Thoracic aorta (tissue), 2 donors: ENCODE measurements around the gene LRP8. TPM values are rescaled to one million over a fixed set of nuclear protein-coding genes. Genes with fewer than 3 reads are reported as not detected.

ENCODE experiments used
- ATAC-seq: fragments of 150-250 bp; one replicate; pipeline ENCODE4 v1.8.0; 2017; ENCODE audit warnings: low read depth; ENCODE audit not compliant: insufficient number of reproducible peaks, low FRiP score
- DNase-seq: peaks from one replicate; pipeline ENCODE4 v3.0.0-alpha.2; 2020; ENCODE audit warnings: low spot score
- H3K27ac ChIP-seq, 2 donors: fragments of 200-600 bp; sonication (generic); 1 replicate in 1 of 2; 2 replicates in 1 of 2; pipeline ENCODE4 v1.5.1; 2016; ENCODE audit warnings: mild to moderate bottlenecking in 2 of 2, moderate library complexity in 2 of 2
- H3K27me3 ChIP-seq: fragments of 200-600 bp; sonication (generic); replicated peaks from 2 replicates; pipeline ENCODE4 v1.6.0; 2016; ENCODE audit warnings: mild to moderate bottlenecking; ENCODE audit not compliant: insufficient read depth
- H3K36me3 ChIP-seq: fragments of 200-600 bp; sonication (generic); one replicate; pipeline ENCODE4 v1.5.1; 2016
- H3K4me1 ChIP-seq, 2 donors: fragments of 200-600 bp; sonication (generic); 1 replicate in 1 of 2; 2 replicates in 1 of 2; pipeline versions ENCODE4 v1.5.1 to v1.6.0; 2016; ENCODE audit warnings: low read depth in 2 of 2, mild to moderate bottlenecking in 1 of 2; ENCODE audit not compliant: control insufficient read depth in 1 of 2
- H3K4me3 ChIP-seq: fragments of 200-600 bp; sonication (generic); 2 replicates; pipeline ENCODE4 v1.5.1; 2016; ENCODE audit warnings: mild to moderate bottlenecking
- H3K9me3 ChIP-seq: fragments of 200-600 bp; sonication (generic); 2 replicates; pipeline ENCODE4 v1.5.1; 2016
- total RNA-seq, 2 donors: library from RNA; depleted of rRNA; stranded (reverse); fragments of >200 nt; gene quantifications; one replicate each; pipeline versions ENCODE4 v1.1.0 to v1.2.3, GENCODE V29; 2016
- TF ChIP-seq, protein P1 (sequence below): fragments of 200-600 bp; sonication (generic); IDR thresholded peaks from one replicate; pipeline ENCODE4 v1.5.1; 2019; ENCODE audit warnings: antibody characterized with exemption

LRP8 gene
- total RNA-seq, 2 donors from 2014 or later = 14.1 to 24.1 TPM

GRCh38 chr1:53259932-53260331 lies 67.9 kb downstream of the LRP8 start:
- H3K4me1 ChIP-seq = no peaks in the 10 kb centered on the region
- TF ChIP-seq, protein P1, sequence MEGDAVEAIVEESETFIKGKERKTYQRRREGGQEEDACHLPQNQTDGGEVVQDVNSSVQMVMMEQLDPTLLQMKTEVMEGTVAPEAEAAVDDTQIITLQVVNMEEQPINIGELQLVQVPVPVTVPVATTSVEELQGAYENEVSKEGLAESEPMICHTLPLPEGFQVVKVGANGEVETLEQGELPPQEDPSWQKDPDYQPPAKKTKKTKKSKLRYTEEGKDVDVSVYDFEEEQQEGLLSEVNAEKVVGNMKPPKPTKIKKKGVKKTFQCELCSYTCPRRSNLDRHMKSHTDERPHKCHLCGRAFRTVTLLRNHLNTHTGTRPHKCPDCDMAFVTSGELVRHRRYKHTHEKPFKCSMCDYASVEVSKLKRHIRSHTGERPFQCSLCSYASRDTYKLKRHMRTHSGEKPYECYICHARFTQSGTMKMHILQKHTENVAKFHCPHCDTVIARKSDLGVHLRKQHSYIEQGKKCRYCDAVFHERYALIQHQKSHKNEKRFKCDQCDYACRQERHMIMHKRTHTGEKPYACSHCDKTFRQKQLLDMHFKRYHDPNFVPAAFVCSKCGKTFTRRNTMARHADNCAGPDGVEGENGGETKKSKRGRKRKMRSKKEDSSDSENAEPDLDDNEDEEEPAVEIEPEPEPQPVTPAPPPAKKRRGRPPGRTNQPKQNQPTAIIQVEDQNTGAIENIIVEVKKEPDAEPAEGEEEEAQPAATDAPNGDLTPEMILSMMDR = no peak
- no peak overlapping the region for H3K4me3 ChIP-seq
- no peaks in the 10 kb centered on the region for H3K27me3 ChIP-seq
- no peaks in the 10 kb centered on the region for H3K36me3 ChIP-seq
- ATAC-seq (no peak), DNase-seq (no peak)
- no peak overlapping the region for H3K27ac ChIP-seq
- no peaks in the 10 kb centered on the region for H3K9me3 ChIP-seq

- no peak for DNase-seq
- TF ChIP-seq, protein P1 = no peak
Measured at GRCh38 chr1:53258216-53258615, 69.7 kb downstream of the LRP8 start.

GRCh38 chr1:53257454-53258081 lies 70.3 kb downstream of the LRP8 start:
- H3K4me1 ChIP-seq = no peaks in the 10 kb centered on the region

More at GRCh38 chr1:53258216-53258615, 69.7 kb downstream of the LRP8 start:
- Histone ChIP-seq H3K9me3 (no peaks in the 10 kb centered on the region), H3K36me3 (no peaks in the 10 kb centered on the region), H3K4me3 (no peak overlapping the region), H3K27ac (no peak overlapping the region), H3K4me1 (no peaks in the 10 kb centered on the region), H3K27me3 (no peaks in the 10 kb centered on the region)
- ATAC-seq = no peak

GRCh38 chr1:53256511-53257453 lies 71.1 kb downstream of the LRP8 start:
- Histone ChIP-seq H3K27me3 (no peaks in the 10 kb centered on the region), H3K36me3 (no peaks in the 10 kb centered on the region), H3K4me3 (no peak overlapping the region), H3K9me3 (no peaks in the 10 kb centered on the region), H3K4me1 (no peaks in the 10 kb centered on the region), H3K27ac (no peak overlapping the region)
- DNase-seq (no peak), ATAC-seq (no peak)
- TF ChIP-seq, protein P1 = no peak

More at GRCh38 chr1:53257454-53258081, 70.3 kb downstream of the LRP8 start:
- Histone ChIP-seq H3K9me3 (no peaks in the 10 kb centered on the region), H3K36me3 (no peaks in the 10 kb centered on the region), H3K27ac (no peak overlapping the region), H3K4me3 (no peak overlapping the region), H3K27me3 (no peaks in the 10 kb centered on the region)
- ATAC-seq (no peak), DNase-seq (no peak)
- TF ChIP-seq, protein P1 = no peak

- H3K9me3 ChIP-seq = no peaks in the 10 kb centered on the region
- DNase-seq (no peak), ATAC-seq (no peak)
- H3K27ac ChIP-seq = no peak overlapping the region
- TF ChIP-seq, protein P1 = no peak
- H3K36me3 ChIP-seq = no peaks in the 10 kb centered on the region
- no peaks in the 10 kb centered on the region for H3K4me1 ChIP-seq
- no peaks in the 10 kb centered on the region for H3K27me3 ChIP-seq
- no peak overlapping the region for H3K4me3 ChIP-seq
Measured at GRCh38 chr1:53255031-53255430, 72.8 kb downstream of the LRP8 start.
